ACC112 (cell line): Measurements from ENCODE around the gene ATXN10.

Experiments
- H2AFZ ChIP-seq: fragments of 200-600 bp; sonication (generic); one replicate; pipeline ENCODE4 v1.6.0; 2017; ENCODE audit warnings: antibody characterized with exemption, low read length; ENCODE audit not compliant: unreplicated experiment
- H3K27ac ChIP-seq: fragments of 200-600 bp; sonication (generic); 2 replicates; pipeline ENCODE4 v1.5.1; 2014; ENCODE audit warnings: low read depth, mild to moderate bottlenecking, antibody characterized with exemption, low read length, moderate library complexity
- H3K27me3 ChIP-seq: fragments of 200-600 bp; sonication (generic); 2 replicates; pipeline ENCODE4 v1.6.1; 2014; ENCODE audit warnings: mild to moderate bottlenecking, antibody characterized with exemption, low read length, moderate library complexity, mixed read lengths; ENCODE audit not compliant: insufficient read depth
- H3K36me3 ChIP-seq: fragments of 200-600 bp; sonication (generic); 2 replicates; pipeline ENCODE4 v1.6.1; 2016; ENCODE audit warnings: mild to moderate bottlenecking, antibody characterized with exemption, low read length, moderate library complexity, mixed read lengths; ENCODE audit not compliant: insufficient read depth
- H3K4me1 ChIP-seq: fragments of 200-600 bp; sonication (generic); one replicate; pipeline ENCODE4 v1.6.1; 2016; ENCODE audit warnings: low read length, mixed read lengths; ENCODE audit not compliant: insufficient read depth, unreplicated experiment, control insufficient read depth
- H3K4me3 ChIP-seq: fragments of 200-600 bp; sonication (generic); 2 replicates; pipeline ENCODE4 v1.5.1; 2014; ENCODE audit warnings: mild to moderate bottlenecking, low read depth, low read length
- H3K79me2 ChIP-seq: fragments of 200-600 bp; sonication (generic); one replicate; pipeline ENCODE4 v1.6.0; 2016; ENCODE audit warnings: low read length; ENCODE audit not compliant: control insufficient read depth, unreplicated experiment, insufficient read depth

ATXN10 gene

DNA sequence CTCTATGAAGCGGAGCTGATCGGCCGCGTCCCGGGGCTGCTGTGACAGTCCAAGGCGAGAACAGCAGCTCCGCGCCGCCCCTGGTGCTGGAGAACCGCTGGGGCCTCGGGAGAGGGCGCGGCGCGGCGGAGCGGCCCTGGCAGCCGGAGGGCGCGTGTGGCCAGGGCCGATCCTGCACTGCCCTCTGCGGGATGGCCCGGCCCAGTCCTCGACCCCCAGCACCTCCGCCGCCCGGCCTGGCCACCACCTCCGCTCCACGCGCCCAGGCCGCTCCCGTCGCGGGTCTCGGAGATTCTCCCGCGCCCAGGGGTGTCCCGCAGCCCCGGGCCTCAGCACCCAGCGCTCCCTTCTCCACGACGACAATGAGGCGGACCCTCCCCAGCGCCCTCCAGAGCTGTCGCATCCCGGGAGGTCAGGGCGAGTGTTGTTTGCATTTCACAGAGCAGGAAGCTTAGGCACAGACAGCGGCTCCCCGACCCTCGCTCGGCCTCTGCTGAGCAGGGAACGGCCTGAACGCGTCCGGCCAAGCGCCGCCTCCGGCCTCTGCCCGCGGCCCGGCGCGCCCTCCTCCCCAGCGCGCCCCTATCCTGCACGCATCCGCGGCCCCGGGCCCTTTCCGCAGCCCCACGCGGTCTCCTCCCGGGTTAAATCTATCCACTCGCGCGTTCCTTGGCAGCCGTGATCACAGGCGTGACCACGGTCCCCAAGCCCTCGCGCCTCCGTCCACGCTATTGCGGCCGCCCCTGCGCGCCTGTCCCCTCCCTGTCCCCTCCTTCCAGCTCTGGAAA is 195.7 kb downstream of the ATXN10 start:
- Histone ChIP-seq H3K27ac (no peak overlapping the region), H3K27me3 (peaks cover 37% of the 10 kb centered on the region), H3K79me2 (no peaks in the 10 kb centered on the region), H3K36me3 (no peaks in the 10 kb centered on the region), H3K4me1 (no peaks in the 10 kb centered on the region), H3K4me3 (peak overlapping the region; percentile 63), H2AFZ (no peak overlapping the region)

DNA sequence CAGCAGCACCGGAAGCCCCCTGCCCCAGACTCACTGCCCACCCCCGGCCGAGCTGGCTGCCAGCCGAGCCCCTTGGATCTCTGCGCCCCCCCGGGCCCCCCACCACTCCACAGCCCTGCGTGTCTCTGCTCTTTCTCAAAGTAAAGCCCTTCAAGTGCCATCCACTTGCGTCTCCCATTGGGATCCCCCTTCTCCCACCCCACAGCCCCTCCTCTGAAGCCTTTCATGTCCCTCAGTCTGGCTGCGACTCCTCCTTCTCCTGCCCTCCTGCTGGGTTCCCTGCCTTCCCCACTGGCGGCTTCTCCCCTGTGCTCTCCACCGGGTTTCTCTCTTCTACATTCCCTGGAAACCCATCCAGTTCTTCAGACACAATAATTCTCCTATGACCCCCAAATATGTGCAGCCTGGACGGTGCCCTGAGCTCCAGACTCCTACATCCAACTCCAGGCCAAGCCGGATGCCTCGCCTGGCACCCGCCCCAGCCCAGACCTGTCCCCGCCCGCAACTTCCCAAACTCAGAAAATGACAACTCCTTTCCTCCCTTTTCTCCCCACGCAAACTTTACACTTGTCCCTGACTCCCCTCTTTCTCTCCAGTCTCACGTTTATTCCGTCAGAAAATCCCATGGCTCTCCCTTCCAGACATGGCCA is 196.4 kb downstream of the ATXN10 start:
- H3K36me3 ChIP-seq, result no peaks in the 10 kb centered on the region
- no peak overlapping the region for H2AFZ ChIP-seq
- no peak overlapping the region for H3K27ac ChIP-seq
- no peaks in the 10 kb centered on the region for H3K4me1 ChIP-seq
- H3K79me2 ChIP-seq, result no peaks in the 10 kb centered on the region
- H3K4me3 ChIP-seq, result no peak overlapping the region
- peaks cover 37% of the 10 kb centered on the region for H3K27me3 ChIP-seq

DNA sequence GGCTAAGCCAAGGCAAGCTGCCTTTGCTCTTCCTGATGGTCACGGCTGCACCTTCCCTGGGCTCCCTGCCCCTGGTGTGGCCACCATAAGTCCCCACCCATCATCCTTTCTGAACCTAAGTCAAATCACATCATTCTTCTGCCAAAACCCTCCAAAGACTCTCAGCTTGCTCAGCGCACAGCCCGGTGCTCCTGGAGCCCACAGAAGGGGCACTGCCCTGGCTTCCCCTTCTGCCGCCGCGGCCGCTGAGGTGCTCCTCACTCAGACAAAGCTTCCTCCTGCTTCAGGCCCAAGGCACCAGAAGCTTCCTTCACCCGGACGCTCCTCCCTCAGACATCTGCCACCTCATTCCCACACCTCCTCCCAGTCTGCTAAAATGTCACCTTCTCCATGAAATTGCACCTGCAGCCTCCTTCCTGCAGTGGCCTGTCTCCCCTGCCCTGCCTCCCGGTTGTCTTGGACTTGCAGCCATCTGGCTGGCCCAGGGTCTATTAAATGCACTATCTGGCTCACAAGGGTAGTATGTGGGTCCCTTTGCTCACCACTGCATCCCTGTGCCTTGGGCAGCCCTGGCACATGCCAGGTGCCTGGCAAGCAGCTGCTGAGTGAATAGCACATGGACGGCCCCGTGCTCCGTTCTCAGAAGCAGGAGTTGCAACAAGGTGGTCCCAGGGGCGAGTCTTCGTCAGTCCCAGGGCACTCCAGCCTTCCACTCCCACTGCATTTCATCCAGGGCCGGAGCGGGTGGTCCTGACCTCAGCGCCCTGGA is 197.1 kb downstream of the ATXN10 start:
- Histone ChIP-seq H2AFZ (no peak overlapping the region), H3K27me3 (peaks cover 43% of the 10 kb centered on the region), H3K79me2 (no peaks in the 10 kb centered on the region), H3K4me1 (no peaks in the 10 kb centered on the region), H3K4me3 (no peak overlapping the region), H3K27ac (no peak overlapping the region), H3K36me3 (no peaks in the 10 kb centered on the region)

DNA sequence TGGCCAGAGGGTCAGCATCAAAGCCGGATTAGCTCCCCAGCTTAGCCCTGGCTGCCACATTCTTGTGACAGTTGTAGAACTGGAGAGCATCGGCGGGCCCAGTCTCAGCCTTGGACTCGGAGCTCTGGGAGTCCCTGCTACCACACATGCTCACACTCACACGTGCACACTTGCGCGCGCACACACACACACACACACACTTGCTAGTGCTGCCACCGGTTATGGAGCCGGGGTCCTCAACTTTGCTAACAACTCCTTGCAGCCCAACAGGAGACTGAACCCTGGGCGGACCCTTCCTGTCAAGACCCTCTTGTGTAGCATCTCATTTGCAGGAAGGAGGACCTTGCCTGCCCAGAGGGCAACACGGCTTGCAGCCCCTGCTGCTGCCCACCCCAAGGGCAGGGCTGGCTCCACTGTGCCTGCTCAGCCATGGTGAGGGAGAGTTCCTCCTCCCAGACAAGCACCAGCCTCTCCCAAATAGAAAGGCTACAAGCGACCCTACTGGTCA is 197.8 kb downstream of the ATXN10 start:
- Histone ChIP-seq H3K36me3 (no peaks in the 10 kb centered on the region), H2AFZ (no peak overlapping the region), H3K4me3 (no peak overlapping the region), H3K27ac (no peak overlapping the region), H3K79me2 (no peaks in the 10 kb centered on the region), H3K4me1 (no peaks in the 10 kb centered on the region), H3K27me3 (peaks cover 44% of the 10 kb centered on the region)

DNA sequence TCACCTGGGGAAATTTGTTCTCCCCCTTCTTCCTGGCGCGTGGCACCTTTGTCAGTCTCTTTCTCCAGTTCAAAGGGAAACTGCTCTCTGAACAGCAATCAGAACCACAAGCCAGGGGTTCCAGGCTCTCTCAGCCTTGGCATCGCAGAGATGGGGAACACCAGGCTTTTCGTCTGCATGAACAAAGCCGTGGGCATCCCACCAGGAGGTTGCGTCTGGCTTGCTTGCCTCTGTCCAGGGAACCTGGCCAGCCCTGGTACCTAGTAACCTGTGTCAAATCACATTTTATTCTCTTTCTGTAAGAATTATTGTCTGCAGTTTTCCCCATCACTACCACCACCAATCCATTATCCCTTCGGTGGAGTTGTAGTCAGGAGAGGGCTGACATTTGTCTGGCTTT is 198.4 kb downstream of the ATXN10 start:
- H3K4me3 ChIP-seq, result no peak overlapping the region
- H3K36me3 ChIP-seq, result no peaks in the 10 kb centered on the region
- no peak overlapping the region for H2AFZ ChIP-seq
- no peaks in the 10 kb centered on the region for H3K4me1 ChIP-seq
- no peaks in the 10 kb centered on the region for H3K79me2 ChIP-seq
- peaks cover 48% of the 10 kb centered on the region for H3K27me3 ChIP-seq
- no peak overlapping the region for H3K27ac ChIP-seq

DNA sequence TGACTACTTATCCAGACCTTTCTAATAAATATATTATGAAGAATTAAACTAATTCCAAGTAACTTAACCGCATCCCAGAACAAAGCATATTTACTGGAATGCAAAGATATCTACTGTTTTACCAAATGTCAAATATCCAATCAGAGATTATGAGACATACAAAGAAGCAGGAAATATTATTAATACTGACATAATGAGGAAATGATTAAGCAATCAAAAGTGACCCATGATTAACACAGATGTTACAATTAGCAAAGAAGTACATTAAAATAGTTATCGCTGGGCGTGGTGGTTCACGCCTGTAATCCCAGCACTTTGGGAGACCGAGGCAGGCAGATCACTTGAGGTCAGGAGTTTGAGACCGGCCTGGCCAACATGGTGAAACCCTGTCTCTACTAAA is 200.1 kb downstream of the ATXN10 start:
- Histone ChIP-seq H3K27me3 (peaks cover 40% of the 10 kb centered on the region), H3K4me3 (no peak overlapping the region), H3K36me3 (no peaks in the 10 kb centered on the region), H3K4me1 (no peaks in the 10 kb centered on the region), H3K79me2 (no peaks in the 10 kb centered on the region), H2AFZ (no peak overlapping the region), H3K27ac (no peak overlapping the region)

DNA sequence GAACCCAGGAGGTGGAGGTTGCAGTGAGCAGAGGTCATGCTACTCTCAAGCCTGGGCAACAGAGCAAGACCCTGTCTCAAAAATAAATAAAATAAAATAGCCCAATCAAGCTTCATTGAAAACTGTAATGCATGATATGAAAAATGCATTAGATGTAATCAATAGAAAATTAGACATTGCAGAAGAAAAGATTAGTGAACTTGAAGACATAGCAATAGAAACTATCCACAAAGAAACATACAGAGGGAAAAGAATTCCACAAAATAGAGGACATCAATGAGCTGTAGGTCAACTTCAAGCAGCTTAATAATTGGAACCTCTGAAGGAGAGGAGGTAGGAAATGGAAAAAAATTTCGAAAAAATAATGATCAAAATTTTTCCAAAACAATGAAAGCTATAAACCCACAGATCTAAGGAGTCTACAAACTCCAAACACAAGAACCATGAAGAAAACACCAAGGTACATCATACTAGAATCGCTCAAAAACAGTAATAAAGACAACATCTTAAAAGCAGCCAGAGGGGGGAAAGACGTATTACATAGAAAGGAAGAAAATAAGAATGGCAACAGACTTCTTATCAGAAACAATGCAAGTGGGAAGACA is 201.1 kb downstream of the ATXN10 start:
- no peaks in the 10 kb centered on the region for H3K4me1 ChIP-seq
- H3K36me3 ChIP-seq, result no peaks in the 10 kb centered on the region
- peaks cover 31% of the 10 kb centered on the region for H3K27me3 ChIP-seq
- no peaks in the 10 kb centered on the region for H3K79me2 ChIP-seq
- H2AFZ ChIP-seq, result no peak overlapping the region
- no peak overlapping the region for H3K27ac ChIP-seq
- no peak overlapping the region for H3K4me3 ChIP-seq

DNA sequence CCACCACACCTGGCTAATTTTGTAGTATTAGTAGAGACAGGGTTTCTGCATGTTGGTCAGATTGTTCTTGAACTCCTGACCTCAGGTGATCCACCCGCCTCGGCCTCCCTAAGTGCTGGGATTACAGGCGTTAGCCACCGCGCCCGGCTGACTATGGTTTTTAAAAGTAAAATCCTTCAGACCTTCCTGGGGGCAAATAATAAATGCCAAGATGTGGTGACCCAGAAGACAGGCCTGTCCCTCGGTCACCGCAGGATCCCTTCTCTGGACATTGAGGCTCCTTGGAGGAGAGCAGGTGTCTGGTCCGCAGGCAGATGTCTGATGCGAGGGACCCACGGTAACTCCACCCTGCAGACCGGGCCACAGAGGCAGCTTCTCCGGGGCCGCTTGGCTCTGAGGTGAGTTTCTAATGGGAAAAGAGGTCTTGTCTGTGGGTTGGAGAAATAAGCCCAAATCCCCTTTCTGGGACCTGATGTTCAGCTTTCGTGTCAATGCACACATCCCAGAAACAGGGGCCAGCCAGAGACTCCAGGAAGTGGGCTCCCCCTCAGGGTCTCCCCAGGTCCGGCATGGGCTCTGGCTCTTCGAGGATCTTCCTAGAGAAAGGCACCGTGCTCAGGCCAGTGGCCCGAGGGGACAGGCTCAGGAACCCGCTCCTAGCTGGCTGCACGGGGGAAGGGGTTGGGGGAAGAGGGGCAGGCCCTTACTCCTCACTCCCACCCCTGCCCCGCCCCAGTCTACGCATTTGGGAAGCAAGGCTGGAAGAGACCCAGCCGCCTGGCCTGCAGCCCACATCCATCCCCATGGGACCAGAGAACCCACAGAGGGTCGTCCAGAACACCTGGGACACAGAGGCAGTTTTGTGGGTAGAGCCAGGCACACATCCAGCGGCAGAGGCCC is 204.8 kb downstream of the ATXN10 start:
- Histone ChIP-seq H3K27me3 (peaks cover 35% of the 10 kb centered on the region; the same call in 1 of the 2 replicates), H2AFZ (no peak overlapping the region), H3K79me2 (no peaks in the 10 kb centered on the region), H3K27ac (no peak overlapping the region), H3K36me3 (no peaks in the 10 kb centered on the region), H3K4me1 (no peaks in the 10 kb centered on the region), H3K4me3 (no peak overlapping the region)

DNA sequence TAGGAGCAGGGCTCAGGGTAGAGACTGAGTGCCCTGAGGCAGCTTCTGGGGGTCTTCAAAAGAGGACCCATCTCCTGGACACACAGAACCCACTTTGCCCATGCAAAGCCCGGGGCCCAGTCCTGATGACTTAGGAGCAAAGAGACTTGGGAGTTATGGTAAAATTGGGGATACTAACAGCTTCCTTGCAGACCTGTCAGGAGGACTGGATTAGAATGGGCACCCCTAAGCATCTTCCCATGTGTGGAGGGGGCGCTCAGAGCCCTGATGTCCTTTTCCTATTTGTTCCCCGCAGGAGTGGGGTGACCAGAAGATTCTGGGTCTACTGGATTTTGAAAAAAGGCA is 205.4 kb downstream of the ATXN10 start:
- H3K27ac ChIP-seq, result no peak overlapping the region
- no peaks in the 10 kb centered on the region for H3K79me2 ChIP-seq
- H2AFZ ChIP-seq, result no peak overlapping the region
- no peak overlapping the region for H3K4me3 ChIP-seq
- H3K27me3 ChIP-seq, result peaks cover 37% of the 10 kb centered on the region; the same call in 1 of the 2 replicates
- no peaks in the 10 kb centered on the region for H3K4me1 ChIP-seq
- H3K36me3 ChIP-seq, result no peaks in the 10 kb centered on the region

DNA sequence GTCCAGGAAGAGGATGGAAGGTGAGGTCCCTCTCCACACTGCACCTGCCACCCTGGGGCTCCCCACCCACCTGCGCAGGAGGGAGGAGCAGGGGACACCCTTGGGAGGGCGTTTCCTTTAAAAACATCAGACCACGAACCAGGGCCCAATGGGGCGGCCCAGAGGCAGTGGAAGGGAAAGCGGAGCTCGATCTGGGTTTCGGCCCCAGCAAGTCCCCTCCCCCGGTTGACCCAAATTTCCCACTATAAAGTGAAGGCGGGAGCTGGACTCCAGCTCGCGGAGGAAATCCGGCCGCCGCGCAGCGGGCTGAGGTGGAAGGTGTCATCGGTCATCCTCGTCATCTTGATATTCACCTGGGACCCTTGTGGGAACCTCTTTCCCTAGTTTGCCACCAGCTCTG is 206.0 kb downstream of the ATXN10 start:
- H3K27me3 ChIP-seq, result peaks cover 37% of the 10 kb centered on the region; the same call in 1 of the 2 replicates
- no peak overlapping the region for H2AFZ ChIP-seq
- no peaks in the 10 kb centered on the region for H3K4me1 ChIP-seq
- H3K36me3 ChIP-seq, result no peaks in the 10 kb centered on the region
- no peaks in the 10 kb centered on the region for H3K79me2 ChIP-seq
- no peak overlapping the region for H3K4me3 ChIP-seq
- H3K27ac ChIP-seq, result no peak overlapping the region
